Tibial nerve (tissue), 3 donors: Measurements from ENCODE around the gene KCNJ6.

Source experiments
- EP300 ChIP-seq, 2 donors: sonication (generic); formaldehyde crosslinking; IDR thresholded peaks; one replicate each; pipeline ENCODE4 v1.6.1; 2017; ENCODE audit warnings: antibody characterized with exemption in 2 of 2, mild to moderate bottlenecking in 1 of 2
- POLR2A ChIP-seq, 2 donors: fragments of 450-650 bp; IDR thresholded peaks; one replicate each; pipeline ENCODE4 v1.6.1; 2017; ENCODE audit warnings: antibody characterized with exemption in 2 of 2, mild to moderate bottlenecking in 2 of 2, moderate library complexity in 2 of 2

- no peak for TF ChIP-seq POLR2A (IDR thresholded peaks at IDR 0.05)
- no peak for TF ChIP-seq EP300 (IDR thresholded peaks at IDR 0.05)
Observed at GRCh38 chr21:37688952-37689659, 227.2 kb downstream of the KCNJ6 start.
